OCI-M2 (cell line): ENCODE data around the gene VSIG10L2.
"Not testable (repeated sequence)": the region's sequence is repeated elsewhere in the genome, so short reads cannot be mapped to it uniquely, and the experiment has no call there.

Experiments
- DNase-seq: peaks from one replicate; lab custom pipeline; 2025; ENCODE audit not compliant: unreplicated experiment; lab: John Stamatoyannopoulos, UW

VSIG10L2 gene

DNA sequence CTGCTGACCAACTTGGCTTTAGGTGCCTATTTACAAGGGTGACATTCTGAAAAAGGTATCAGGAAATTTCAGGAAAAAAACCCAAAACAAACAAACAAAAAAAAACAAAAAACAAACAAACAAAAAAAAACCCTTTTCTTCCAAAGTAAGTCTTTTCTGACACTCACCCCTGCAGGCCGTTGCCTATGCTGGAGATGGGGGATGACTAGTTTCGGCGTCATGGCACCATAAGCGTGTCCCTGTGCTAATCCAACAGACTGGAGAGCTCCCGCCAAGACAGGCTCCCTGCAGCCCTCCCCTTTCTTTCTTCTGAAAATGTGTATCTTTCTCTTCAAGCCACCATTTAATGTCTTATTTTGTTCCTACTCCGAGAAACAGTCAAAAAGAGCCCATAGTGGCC, 13.7 kb downstream of the VSIG10L2 start:
- no peak for DNase-seq

DNA sequence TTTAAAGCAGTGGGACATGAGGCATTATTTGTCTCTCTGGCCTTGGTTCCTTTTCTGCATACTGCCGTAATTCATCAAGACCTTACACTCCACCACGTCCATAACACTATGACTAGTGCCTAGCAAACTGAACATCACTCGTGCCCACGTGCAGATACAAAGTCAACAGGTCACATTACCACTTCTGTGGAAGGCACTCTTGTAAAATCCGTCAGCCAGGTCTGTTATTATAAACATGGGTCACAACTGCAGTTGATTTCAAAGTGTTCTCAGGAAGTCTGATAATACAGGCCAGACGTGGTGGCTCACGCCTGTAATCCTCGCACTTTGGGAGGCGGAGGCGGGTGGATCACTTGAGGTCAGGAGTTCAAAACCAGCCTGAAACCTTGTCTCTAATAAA, 14.1 kb downstream of the VSIG10L2 start:
- no peak for DNase-seq

DNA sequence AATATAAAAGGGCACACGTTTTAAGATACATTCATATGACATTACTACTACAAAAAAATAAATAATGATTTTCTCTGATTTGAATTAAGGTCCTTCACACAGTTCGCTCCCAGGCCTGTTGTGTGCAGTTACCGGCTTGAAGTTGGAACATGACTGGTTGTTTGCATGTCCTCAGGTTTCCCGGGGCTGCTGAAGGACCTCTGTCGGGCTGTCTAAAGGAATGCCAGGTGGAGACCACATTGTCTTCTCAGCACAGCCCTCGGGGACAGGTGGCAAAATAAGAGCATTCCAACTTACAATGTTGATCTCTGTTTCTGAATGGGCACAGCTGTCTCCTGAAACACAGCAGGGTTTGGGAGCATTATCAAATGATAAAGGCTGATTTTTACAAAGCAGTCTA, 14.9 kb downstream of the VSIG10L2 start:
- DNase-seq = no peak

DNA sequence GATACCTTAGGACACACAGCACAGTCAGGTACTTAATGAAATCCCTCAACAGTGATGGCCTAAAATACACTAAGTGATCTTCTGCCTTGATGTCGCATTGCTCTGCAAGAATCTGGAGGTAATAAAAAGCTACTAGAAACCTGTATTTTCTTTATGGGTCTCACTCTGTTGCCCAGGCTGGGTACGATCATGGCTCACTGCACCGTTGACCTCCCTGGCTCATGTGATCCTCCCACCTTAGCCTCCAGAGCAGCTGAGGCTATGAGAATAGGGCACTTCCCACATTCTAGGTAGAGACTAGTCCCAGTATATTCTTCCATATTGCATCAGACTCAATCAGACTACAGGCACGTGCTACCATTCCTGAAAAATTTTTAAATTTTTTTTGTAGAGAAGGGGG, 21.7 kb downstream of the VSIG10L2 start:
- DNase-seq = no peak

DNA sequence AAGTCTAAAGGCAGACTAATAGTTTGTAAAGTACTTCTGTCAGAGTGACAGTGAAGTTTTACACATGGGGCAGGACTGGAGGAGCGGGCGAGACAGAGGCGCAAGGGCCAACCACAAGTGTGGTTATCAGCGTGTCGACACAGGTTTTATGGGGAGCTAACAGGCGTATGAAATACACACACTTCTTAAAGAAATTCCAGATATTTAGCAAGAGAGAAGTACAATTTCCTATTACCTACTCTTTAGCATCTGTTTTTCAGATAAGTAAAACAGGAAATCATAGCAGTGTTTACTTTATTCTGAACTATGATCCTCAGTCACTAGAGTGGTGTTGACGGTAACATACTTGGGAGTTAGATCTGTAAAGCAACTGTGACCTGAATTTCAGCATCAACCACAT, 22.5 kb downstream of the VSIG10L2 start:
- DNase-seq = no peak

DNA sequence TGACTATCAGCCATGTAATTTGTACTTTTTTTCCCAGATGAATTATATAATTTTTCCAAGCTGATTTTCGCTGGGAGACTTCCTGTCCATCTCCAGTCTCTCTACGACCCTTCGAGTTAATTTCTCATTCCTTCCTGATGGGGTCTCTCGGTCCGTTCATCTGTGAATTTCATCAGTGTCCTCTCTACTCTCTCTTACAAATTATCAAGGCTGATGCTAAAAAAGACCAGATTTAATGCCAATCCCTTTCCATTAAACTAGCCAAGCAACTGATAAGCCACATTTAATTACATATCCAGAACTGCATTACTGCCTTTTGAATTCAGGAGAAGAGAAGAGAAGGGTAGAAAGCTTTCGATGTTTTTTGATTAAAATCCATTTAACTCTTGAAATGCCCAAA, 25.8 kb downstream of the VSIG10L2 start:
- no peak for DNase-seq

DNA sequence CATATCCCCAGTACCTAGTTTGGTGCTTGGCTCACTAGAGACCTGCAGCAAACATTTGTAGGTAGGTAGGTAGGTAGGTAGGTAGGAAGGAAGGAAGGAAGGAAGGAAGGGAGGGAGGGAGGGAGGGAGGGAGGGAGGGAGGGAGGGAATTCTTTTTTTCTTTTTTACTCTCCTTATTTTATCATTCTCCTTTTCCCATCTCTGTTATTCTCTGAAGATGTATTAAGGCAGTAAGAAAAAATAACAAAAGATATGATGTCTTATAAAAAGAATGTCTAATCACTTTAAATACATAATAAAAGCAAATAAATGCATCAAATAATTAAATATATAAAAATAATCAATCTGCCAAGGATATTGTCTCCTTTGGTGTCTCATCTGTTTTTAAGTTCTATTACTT, 28.4 kb downstream of the VSIG10L2 start:
- no peak for DNase-seq

DNA sequence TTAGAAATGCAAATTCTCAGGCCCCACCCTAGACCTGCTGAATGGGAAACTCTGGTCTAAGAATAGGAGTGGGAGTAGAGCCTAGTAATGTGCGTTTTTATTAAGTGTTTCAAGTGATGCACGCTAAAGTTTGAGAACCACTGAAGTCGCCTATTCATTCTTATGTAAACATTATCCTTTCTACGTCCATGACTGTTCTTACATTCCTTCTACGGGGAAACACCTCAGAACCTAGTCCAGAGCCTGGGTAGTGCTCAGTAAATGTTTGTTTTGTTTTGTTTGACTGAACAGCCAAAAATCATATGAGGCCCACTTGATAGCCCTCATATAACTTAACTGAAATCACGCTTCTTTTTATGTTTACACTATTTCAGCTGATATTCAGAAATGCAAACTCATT, 29.8 kb downstream of the VSIG10L2 start:
- DNase-seq = no peak

DNA sequence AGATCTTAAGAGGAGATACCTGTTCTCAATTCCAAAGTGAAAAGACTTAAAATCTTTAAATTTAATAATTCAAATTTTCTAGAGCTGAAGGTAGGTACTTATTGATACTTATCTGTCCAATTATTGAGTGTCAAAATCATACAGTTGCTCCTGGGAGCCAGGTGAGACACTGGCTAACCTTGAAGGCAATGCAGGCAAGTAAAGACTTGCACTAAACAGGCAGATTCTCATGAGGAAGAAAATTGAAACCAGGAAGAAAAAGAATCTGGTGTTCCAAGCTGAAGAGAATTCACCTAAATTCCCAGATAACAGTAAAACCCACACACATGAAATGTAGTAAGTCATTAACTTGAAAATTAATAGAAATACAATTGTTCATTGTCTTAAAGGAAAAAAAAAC, 30.3 kb downstream of the VSIG10L2 start:
- no peak for DNase-seq

DNA sequence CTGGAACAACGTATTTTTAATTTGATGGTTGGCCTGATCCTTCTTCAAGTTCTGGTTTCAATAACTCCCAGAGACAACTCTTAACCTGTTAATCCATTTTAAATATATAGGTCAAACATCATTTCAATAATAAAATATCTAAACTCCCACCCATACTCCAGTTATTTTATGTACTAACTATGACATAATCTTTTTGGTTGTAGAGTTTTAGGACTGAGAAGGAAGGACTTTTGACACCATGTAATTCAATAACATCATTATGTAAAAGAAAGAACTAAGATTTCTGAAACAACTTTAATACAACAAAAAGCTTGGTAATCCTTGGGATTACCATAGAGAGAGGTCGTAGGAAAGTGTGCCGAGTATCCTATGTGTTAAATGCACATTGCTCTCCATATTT, 31.5 kb downstream of the VSIG10L2 start:
- DNase-seq = no peak

DNA sequence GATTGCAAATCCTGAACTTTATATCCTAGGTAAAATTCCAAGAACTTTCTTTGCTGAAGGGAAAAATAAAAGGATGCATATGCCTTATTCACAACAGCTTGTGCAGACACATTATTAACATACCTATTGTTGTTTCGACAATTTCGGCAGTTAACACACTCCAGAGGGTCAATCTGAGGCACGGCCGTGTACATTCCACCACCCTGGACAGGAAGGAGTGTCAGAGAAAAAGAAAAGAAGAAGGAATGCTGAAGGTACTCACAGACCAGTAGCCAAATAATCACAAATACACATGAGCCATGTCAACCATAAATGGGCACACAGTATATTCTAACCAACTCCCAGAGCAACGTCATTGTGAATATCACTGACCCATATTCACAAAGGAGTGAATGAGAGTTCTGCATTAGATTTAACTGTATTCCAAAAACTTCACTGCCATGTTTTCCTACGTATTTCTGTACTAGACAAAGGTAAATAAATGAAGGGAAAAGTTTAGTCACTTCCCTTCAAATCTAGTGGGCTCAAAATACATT, 32.4 kb downstream of the VSIG10L2 start:
- DNase-seq = no peak

DNA sequence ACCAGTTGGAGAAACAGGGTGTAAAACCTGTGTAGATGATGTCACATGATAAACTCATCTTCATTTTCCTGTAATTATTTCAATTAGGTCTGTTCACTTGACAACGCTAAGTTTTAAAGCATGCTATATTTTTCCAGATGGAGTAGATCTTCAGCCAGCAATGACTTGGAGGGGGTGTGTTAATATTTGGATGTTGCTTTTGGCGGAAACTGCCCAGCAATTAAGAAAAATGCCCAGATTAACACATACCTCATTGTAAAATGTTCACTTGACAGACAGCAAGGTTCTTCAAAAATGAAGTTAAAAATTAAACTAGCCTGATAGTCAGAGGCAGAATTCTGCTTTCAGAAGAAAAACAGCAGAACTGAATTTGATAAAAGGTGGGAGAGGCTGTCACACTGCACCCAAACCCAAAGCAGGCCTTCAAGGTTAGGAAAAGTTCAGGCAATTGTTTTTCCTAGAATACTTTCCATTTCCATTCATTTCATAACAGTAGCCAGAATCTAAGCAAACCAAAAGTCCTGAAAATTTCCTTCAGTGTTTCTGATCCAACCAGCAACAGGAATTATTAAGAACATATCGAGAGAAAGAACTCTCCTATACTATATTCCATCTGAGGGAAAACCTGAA, 33.0 kb downstream of the VSIG10L2 start:
- no peak for DNase-seq

DNA sequence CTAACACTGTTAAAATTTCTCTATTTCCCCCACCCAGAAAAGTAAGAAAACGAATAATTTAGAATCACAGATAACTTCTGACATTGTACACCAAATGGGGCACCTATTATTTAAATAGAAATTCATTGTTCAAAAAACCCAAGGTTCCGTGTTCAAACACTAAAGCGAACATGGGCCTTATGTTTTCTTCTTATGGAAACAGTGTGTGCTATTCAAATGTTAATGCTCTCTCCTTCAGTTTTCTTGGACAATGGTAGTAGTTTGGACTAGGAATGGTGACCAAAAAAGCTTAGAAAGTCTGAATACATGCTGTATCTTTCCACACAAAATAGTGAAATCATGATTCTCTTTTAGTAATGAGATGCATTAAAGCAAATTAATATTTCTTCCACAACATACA, 33.7 kb downstream of the VSIG10L2 start:
- no peak for DNase-seq

DNA sequence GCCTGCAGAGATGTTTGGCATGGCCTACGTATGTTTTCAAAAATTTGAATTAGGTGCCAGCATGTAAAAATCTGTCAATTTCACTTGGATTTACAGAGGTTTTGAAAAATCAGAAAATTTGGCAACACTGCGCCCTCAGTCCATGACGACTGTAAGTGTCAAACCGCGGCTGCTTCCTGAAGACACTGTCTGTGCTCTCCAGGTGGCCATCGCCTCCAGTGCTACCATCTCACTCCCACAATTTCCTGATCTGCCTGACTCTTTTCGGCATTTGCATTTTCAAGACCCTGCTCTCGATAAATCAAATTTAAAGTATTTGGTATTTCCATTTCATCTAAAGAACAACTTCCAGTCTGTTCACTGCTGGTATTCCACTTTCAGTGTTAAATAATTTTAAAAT, 34.6 kb downstream of the VSIG10L2 start:
- DNase-seq = no peak

DNA sequence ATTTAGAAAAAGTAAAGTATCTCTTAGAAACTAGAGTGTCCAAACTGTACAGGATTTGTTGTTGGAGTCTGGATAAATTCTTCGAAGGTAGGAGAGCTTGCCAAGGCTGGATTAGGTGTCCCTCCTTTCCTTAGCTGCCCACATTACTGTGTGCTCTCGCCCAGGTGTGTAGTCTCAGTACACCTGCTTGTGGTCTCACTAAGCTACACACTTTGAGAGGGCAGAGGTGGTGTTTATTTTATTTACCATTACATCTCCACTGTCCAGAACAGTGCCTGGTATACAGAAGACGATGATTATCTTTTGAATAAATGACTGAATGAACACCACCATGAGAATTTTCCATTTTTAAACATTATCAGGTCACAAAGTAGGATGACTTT, 36.5 kb downstream of the VSIG10L2 start:
- no peak for DNase-seq

DNA sequence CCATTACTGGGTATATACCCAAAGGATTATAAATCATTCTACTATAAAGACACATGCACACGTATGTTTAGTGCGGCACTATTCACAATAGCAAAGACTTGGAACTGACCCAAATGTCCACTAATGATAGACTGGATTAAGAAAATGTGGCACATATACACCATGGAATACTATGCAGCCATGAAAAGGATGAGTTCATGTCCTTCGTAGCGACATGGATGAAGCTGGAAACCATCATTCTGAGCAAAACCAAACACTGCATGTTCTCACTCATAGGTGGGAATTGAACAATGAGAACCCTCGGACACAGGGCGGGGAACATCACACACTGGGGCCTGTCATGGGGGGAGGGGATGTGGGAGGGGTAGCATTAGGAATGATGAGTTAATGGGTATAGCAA, 40.1 kb downstream of the VSIG10L2 start:
- not testable (repeated sequence) for DNase-seq

DNA sequence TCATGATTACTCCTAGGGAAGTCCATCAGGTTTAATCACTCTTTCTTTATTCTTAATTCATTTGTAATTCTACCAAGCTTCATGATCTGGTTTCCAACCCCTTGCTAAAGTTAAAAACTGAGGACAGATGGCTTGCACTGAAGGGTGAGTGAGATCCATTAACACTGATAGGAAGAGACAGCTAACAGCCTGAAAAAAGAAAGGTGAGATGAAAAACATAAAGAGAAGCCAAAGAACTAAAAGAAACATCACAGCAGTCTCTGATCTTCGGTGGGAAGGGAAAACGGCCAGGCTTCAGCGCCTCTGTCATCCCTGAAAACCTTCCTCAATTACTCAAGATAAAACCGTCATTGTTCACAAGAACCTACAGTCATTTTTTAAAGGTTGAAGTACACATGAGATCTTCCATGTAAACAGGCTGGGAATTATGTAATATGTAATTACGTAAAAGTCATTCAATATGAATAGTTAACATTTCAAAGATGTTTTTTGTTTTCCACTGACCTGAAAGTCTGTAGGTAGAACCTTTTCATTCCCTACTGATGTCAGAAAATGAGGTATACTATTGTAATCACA, 41.3 kb downstream of the VSIG10L2 start:
- DNase-seq = no peak

DNA sequence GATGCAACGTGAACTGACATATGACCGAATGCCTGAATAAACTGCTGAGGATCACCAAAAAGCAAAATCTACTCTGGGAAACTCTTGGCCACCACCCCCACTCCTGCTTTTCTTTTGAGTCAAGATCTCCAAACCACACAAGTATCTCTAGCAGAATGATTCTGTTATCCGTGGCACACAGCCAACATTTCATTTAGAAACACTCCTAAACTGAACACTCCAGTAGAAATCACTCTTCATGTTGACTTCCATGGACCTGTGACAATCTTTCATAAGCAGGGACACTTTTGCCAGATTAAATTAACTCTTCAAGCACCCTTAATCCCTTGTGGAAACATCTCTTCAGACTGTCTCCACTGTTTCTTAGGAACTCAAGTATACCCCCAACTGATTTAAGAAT, 44.4 kb downstream of the VSIG10L2 start:
- no peak for DNase-seq

DNA sequence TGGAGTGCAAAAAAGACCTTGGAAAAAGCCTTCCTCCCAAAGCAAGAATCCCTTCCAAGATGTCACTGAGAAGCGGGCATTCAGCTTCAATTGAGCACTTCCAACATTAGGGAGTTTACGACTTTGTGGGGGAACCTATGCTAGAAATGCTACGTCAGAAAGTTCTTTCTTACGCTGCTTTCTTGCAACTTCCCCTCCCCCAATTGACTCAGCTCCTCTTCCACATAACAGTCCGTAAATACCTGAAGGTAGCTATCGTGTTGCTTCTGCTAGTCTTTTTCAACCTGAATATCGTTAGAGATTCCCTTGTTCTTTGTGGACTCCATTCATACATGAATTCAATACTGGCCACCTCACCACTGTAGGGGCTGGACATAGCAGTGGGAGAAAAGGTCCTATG, 47.0 kb downstream of the VSIG10L2 start:
- DNase-seq = no peak

DNA sequence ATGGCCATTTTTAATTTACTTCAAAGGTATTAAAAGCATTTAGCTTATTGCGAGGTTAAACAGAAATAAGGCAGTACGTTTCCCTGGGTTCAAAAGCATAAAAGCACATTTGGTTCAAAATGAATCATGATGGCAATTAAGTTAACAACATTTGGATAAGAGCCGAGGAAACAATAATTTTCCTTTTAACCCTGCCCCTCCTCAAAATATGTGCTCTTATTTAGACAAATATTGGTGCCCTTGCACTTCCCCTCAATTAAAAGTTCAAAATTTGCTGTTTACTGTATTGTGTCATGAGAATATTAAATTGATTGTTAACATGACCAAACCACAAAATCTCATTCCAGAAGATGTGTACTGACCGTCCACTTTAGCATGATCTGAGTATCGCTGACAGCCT, 48.7 kb downstream of the VSIG10L2 start:
- DNase-seq = no peak

DNA sequence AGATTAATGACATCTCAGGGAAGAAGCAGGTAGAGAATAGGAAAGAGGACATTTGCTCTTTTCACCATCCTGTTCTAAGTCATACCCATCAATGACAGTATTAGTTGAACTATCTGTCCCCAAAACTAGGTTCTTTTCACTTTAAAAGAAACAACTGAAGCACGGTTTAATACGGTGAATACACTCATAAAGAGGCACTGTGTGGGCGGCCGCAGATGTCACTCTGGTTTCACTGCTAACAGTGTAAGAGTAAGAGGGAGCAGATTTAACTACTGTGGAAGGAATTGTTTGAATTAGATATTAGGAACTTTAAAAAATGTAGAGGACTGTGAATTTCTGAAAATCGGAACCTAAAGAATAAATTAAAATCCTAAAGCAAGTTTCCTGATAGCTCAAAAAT, 49.5 kb downstream of the VSIG10L2 start:
- no peak for DNase-seq

DNA sequence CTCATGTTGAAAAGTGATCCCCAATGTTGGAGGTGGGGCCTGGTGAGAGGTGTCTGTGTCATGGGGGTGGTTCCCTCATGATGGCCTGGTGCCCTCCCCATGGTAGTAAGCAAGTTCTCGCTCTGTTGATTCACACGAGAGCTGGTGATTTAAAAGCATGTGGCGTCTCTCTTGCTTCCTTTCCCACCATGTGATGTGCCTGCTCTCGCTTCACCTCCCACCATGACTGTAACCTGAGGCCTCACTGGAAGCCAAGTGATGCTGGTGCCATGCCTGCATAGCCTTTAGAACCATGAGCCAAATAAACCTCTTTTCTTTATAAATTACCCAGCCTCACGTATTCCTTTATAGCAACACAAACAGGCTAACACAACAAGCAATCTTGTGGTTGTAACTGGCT, 52.4 kb downstream of the VSIG10L2 start:
- DNase-seq = no peak

DNA sequence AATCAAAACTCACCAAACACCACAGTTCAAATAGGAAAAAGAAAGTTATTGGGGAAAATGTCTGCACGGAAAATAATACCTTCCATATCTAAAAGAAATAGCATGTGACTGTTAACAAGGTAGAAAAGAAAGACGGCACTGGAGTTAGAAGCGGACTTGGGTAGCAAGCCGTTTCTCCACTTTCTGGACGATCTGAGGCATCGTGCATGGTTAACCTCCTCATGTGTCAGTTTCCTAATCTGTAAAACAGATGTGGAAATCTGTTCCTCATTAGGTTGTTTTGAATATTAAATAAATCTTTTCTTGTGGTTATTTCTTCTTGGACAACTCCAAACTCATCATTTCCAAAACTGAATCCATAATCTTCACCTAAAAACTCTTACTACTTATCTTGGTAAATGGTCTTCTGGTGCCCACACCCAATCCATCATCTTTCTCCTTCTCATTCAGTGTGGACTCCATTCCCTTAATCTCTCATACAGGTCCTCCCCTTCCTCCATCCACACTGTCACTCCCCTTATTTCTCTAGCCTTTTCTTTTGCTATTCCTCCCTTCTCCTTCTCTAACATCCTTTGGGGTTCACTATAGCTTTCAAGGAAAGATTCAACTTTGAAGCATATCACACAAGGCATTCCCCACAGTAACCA, 53.5 kb downstream of the VSIG10L2 start:
- no peak for DNase-seq
